ENCODE data around the gene ROBO2. TPM values are rescaled to one million over a fixed set of nuclear protein-coding genes. Genes with fewer than 3 reads are reported as not detected.

ROBO2 gene
- total RNA-seq, 1 experiment from 2014 or later = not detected

GRCh38 chr3:77271306-77271705 is 231.4 kb downstream of the ROBO2 start:
- no peak for ATAC-seq
- ChIA-PET RAD21 (ENCODE audit: low non-redundant PET in 1 of 2, low total read pairs in 2 of 2, uncharacterized antibody in 2 of 2, unreplicated experiment in 2 of 2) (no interaction called here), POLR2A (no interaction called here), CTCF (no interaction called here)
- Histone ChIP-seq H2AFZ (ENCODE audit: low read depth, low read length, poor library complexity, severe bottlenecking) (no peak overlapping the region), H3K79me2 (ENCODE audit: insufficient read depth, low read length) (no peaks in the 10 kb centered on the region), H3K4me2 (ENCODE audit: low read length) (no peak overlapping the region), H3K4me1 (ENCODE audit: control insufficient read depth in 1 of 2, insufficient read depth in 2 of 2, low read length in 2 of 2) (no peaks in the 10 kb centered on the region), H3K9ac (ENCODE audit: low read length) (no peak overlapping the region), H3K36me3 (ENCODE audit: control insufficient read depth in 1 of 2, insufficient read depth in 2 of 2, low read length in 2 of 2) (no peaks in the 10 kb centered on the region), H4K20me1 (ENCODE audit: insufficient read depth) (no peaks in the 10 kb centered on the region), H3K4me3 (replicated peaks in 1 of 2; ENCODE audit: low read depth in 1 of 2, low read length in 2 of 2) (no peak overlapping the region), H3K27ac (ENCODE audit: low read depth, low read length) (no peak overlapping the region), H3K27me3 (ENCODE audit: insufficient read depth, low read length) (no peaks in the 10 kb centered on the region), H3K9me2 (ENCODE audit: insufficient read depth) (no peaks in the 10 kb centered on the region), H3K9me3 (ENCODE audit: control insufficient read depth in 1 of 2, insufficient read depth in 1 of 2, low read depth in 1 of 2, low read length in 2 of 2) (peaks cover 0 to 14% of the 10 kb centered on the region in 2 experiments; a peak in 2 of 4 replicates)
- no peak for DNase-seq (ENCODE audit: low read depth, low spot score)
- intact Hi-C loops (cut with micrococcal nuclease) = no loop called here
- TF ChIP-seq ZBTB33 (IDR thresholded peaks at IDR 0.05; ENCODE audit: extremely low read depth, insufficient replicate concordance, low read length) = no peak
- no peak for TF ChIP-seq ELF1 (IDR thresholded peaks at IDR 0.05; ENCODE audit: borderline replicate concordance, low read depth)
- no peak for TF ChIP-seq EZH2 (IDR thresholded peaks at IDR 0.05)
- TF ChIP-seq, protein P1, sequence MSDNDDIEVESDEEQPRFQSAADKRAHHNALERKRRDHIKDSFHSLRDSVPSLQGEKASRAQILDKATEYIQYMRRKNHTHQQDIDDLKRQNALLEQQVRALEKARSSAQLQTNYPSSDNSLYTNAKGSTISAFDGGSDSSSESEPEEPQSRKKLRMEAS (IDR thresholded peaks at IDR 0.05) = no peak
- BruUV-seq (replicated peaks) = no TSS peak

DNA sequence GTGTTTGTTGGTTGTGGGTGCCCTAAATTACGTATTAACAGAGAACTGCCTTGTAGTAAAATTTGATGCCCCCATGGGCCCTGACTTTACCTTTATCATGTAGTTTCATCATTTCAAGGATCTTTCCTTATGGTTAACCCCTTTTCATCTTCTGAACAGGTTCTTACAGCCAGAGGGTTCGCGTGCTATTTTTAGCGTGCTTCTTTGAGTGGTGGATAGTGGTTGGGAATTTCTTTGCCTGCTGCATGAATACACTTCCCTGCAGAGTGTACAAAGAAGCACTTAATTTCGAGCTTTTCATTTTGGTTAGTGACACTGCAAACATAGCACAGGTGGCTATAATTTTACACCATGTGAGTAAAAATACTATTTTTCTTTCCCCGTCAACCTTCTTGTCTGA is 231.8 kb downstream of the ROBO2 start:
- no peaks in the 10 kb centered on the region for H3K36me3 ChIP-seq (ENCODE audit: control insufficient read depth in 1 of 2, insufficient read depth in 2 of 2, low read length in 2 of 2)
- H3K4me3 ChIP-seq (replicated peaks in 1 of 2; ENCODE audit: low read depth in 1 of 2, low read length in 2 of 2) = no peak overlapping the region
- DNase-seq (ENCODE audit: low read depth, low spot score) = no peak
- POLR2A ChIA-PET = no interaction called here
- no peaks in the 10 kb centered on the region for H4K20me1 ChIP-seq (ENCODE audit: insufficient read depth)
- intact Hi-C loops (cut with micrococcal nuclease) = no loop called here
- no peak overlapping the region for H3K27ac ChIP-seq (ENCODE audit: low read depth, low read length)
- no peak for TF ChIP-seq JUND (IDR thresholded peaks at IDR 0.05)
- TF ChIP-seq CTCF (IDR thresholded peaks at IDR 0.05 in 2 of 3, conservative IDR thresholded peaks at IDR 0.05 in 1 of 3; ENCODE audit: borderline replicate concordance in 1 of 3, insufficient read depth in 1 of 3, low read depth in 2 of 3, low read length in 2 of 3) = no peak
- TF ChIP-seq POLR2AphosphoS5 (IDR thresholded peaks at IDR 0.05; ENCODE audit: low read depth, low read length) = no peak
- no peak for TF ChIP-seq ZBTB33 (IDR thresholded peaks at IDR 0.05; ENCODE audit: extremely low read depth, insufficient replicate concordance, low read length)
- H3K4me1 ChIP-seq (ENCODE audit: control insufficient read depth in 1 of 2, insufficient read depth in 2 of 2, low read length in 2 of 2) = no peaks in the 10 kb centered on the region
- RAD21 ChIA-PET (ENCODE audit: low non-redundant PET in 1 of 2, low total read pairs in 2 of 2, uncharacterized antibody in 2 of 2, unreplicated experiment in 2 of 2) = no interaction called here
- CTCF ChIA-PET = no interaction called here
- H3K27me3 ChIP-seq (ENCODE audit: insufficient read depth, low read length) = no peaks in the 10 kb centered on the region
- no peak for ATAC-seq
- no TSS peak for BruUV-seq (replicated peaks)
- no peak overlapping the region for H2AFZ ChIP-seq (ENCODE audit: low read depth, low read length, poor library complexity, severe bottlenecking)
- peaks cover 0 to 16% of the 10 kb centered on the region in 2 experiments; a peak in 2 of 4 replicates for H3K9me3 ChIP-seq (ENCODE audit: control insufficient read depth in 1 of 2, insufficient read depth in 1 of 2, low read depth in 1 of 2, low read length in 2 of 2)
- no peak overlapping the region for H3K9ac ChIP-seq (ENCODE audit: low read length)
- no peaks in the 10 kb centered on the region for H3K79me2 ChIP-seq (ENCODE audit: insufficient read depth, low read length)
- H3K9me2 ChIP-seq (ENCODE audit: insufficient read depth) = no peaks in the 10 kb centered on the region
- H3K4me2 ChIP-seq (ENCODE audit: low read length) = no peak overlapping the region

All from HCT116 (cell line).